ENCODE data around the gene SLC37A1. TPM values are rescaled to one million over a fixed set of nuclear protein-coding genes. Genes with fewer than 3 reads are reported as not detected.

The SLC37A1 gene
- total RNA-seq, 2 donors from 2014 or later = 27.5 to 37.6 TPM

- Mint-ChIP-seq H3K27ac (no peak overlapping the region), H3K36me3 (ENCODE audit: insufficient read depth in 2 of 2) (no peaks in the 10 kb centered on the region)
Observed at GRCh38 chr21:42587036-42587435, 73.4 kb downstream of the SLC37A1 start.

GRCh38 chr21:42590431-42591131 lies 76.9 kb downstream of the SLC37A1 start:
- ATAC-seq (replicated peaks in 1 of 2) (peak; percentile 30 to 54), DNase-seq (peak; percentile 16 to 21)
- H3K4me3 Mint-ChIP-seq = peak overlapping the region in 1 of 2 donors; percentile 18
- H3K4me1 Mint-ChIP-seq (ENCODE audit: low read depth) = peaks cover 20% of the 10 kb centered on the region
- no peaks in the 10 kb centered on the region for H3K36me3 Mint-ChIP-seq (ENCODE audit: insufficient read depth in 2 of 2)
- H3K27ac Mint-ChIP-seq = no peak overlapping the region
- no peaks in the 10 kb centered on the region for H3K9me3 Mint-ChIP-seq
- H3K27me3 Mint-ChIP-seq (ENCODE audit: low read depth) = no peaks in the 10 kb centered on the region

More at GRCh38 chr21:42587036-42587435, 73.4 kb downstream of the SLC37A1 start:
- H3K27me3 Mint-ChIP-seq (ENCODE audit: low read depth) = no peaks in the 10 kb centered on the region
- no peaks in the 10 kb centered on the region for H3K9me3 Mint-ChIP-seq
- H3K4me3 Mint-ChIP-seq = no peak overlapping the region
- H3K4me1 Mint-ChIP-seq (ENCODE audit: low read depth) = peaks cover 13% of the 10 kb centered on the region
- DNase-seq = no peak
- no peak for ATAC-seq (replicated peaks in 1 of 2)

GRCh38 chr21:42591170-42591869 lies 77.7 kb downstream of the SLC37A1 start:
- no peak for ATAC-seq (replicated peaks in 1 of 2)
- no peak for DNase-seq
- peaks cover 20% of the 10 kb centered on the region for H3K4me1 Mint-ChIP-seq (ENCODE audit: low read depth)
- no peaks in the 10 kb centered on the region for H3K36me3 Mint-ChIP-seq (ENCODE audit: insufficient read depth in 2 of 2)
- no peak overlapping the region for H3K27ac Mint-ChIP-seq
- H3K27me3 Mint-ChIP-seq (ENCODE audit: low read depth) = no peaks in the 10 kb centered on the region
- H3K4me3 Mint-ChIP-seq = peak overlapping the region in 1 of 2 donors; percentile 18
- H3K9me3 Mint-ChIP-seq = no peaks in the 10 kb centered on the region

- Mint-ChIP-seq H3K27me3 (ENCODE audit: low read depth) (no peaks in the 10 kb centered on the region), H3K4me1 (ENCODE audit: low read depth) (peaks cover 20% of the 10 kb centered on the region), H3K36me3 (ENCODE audit: insufficient read depth in 2 of 2) (no peaks in the 10 kb centered on the region), H3K4me3 (peak overlapping the region in 1 of 2 donors; percentile 28), H3K27ac (no peak overlapping the region), H3K9me3 (no peaks in the 10 kb centered on the region)
- no peak for ATAC-seq (replicated peaks in 1 of 2)
- no peak for DNase-seq
Observed at GRCh38 chr21:42592156-42592820, 78.6 kb downstream of the SLC37A1 start.

- H3K27ac Mint-ChIP-seq = no peak overlapping the region
- no peaks in the 10 kb centered on the region for H3K36me3 Mint-ChIP-seq (ENCODE audit: insufficient read depth in 2 of 2)
- peaks cover 20% of the 10 kb centered on the region for H3K4me1 Mint-ChIP-seq (ENCODE audit: low read depth)
- no peaks in the 10 kb centered on the region for H3K27me3 Mint-ChIP-seq (ENCODE audit: low read depth)
- H3K4me3 Mint-ChIP-seq = no peak overlapping the region
- H3K9me3 Mint-ChIP-seq = no peaks in the 10 kb centered on the region
- ATAC-seq (replicated peaks in 1 of 2) = peak; percentile 93 to 94
- peak; percentile 73 to 81 for DNase-seq
Observed at GRCh38 chr21:42593007-42593814, 79.6 kb downstream of the SLC37A1 start.

GRCh38 chr21:42594616-42595282 lies 81.1 kb downstream of the SLC37A1 start:
- Mint-ChIP-seq H3K4me1 (ENCODE audit: low read depth) (peaks cover 20% of the 10 kb centered on the region), H3K36me3 (ENCODE audit: insufficient read depth in 2 of 2) (no peaks in the 10 kb centered on the region), H3K27ac (no peak overlapping the region), H3K4me3 (no peak overlapping the region), H3K9me3 (no peaks in the 10 kb centered on the region), H3K27me3 (ENCODE audit: low read depth) (no peaks in the 10 kb centered on the region)
- DNase-seq (no peak), ATAC-seq (replicated peaks in 1 of 2) (no peak)

- ATAC-seq (replicated peaks in 1 of 2) (no peak), DNase-seq (no peak)
- H3K9me3 Mint-ChIP-seq = no peaks in the 10 kb centered on the region
- H3K4me1 Mint-ChIP-seq (ENCODE audit: low read depth) = peaks cover 20% of the 10 kb centered on the region
- H3K27me3 Mint-ChIP-seq (ENCODE audit: low read depth) = no peaks in the 10 kb centered on the region
- H3K27ac Mint-ChIP-seq = no peak overlapping the region
- H3K4me3 Mint-ChIP-seq = no peak overlapping the region
- H3K36me3 Mint-ChIP-seq (ENCODE audit: insufficient read depth in 2 of 2) = no peaks in the 10 kb centered on the region
Observed at GRCh38 chr21:42595283-42596187, 81.9 kb downstream of the SLC37A1 start.

- no peak overlapping the region for H3K27ac Mint-ChIP-seq
- DNase-seq = no peak
- no peaks in the 10 kb centered on the region for H3K27me3 Mint-ChIP-seq (ENCODE audit: low read depth)
- H3K9me3 Mint-ChIP-seq = no peaks in the 10 kb centered on the region
- peaks cover 10% of the 10 kb centered on the region for H3K4me1 Mint-ChIP-seq (ENCODE audit: low read depth)
- no peak overlapping the region for H3K4me3 Mint-ChIP-seq
- no peaks in the 10 kb centered on the region for H3K36me3 Mint-ChIP-seq (ENCODE audit: insufficient read depth in 2 of 2)
- no peak for ATAC-seq (replicated peaks in 1 of 2)
Observed at GRCh38 chr21:42596657-42597056, 83.0 kb downstream of the SLC37A1 start.

- Mint-ChIP-seq H3K9me3 (no peaks in the 10 kb centered on the region), H3K27me3 (ENCODE audit: low read depth) (no peaks in the 10 kb centered on the region), H3K4me1 (ENCODE audit: low read depth) (peaks cover 2% of the 10 kb centered on the region), H3K27ac (no peak overlapping the region), H3K4me3 (no peak overlapping the region), H3K36me3 (ENCODE audit: insufficient read depth in 2 of 2) (no peaks in the 10 kb centered on the region)
- DNase-seq = no peak
- peak in 1 of 2 donors; percentile 14 for ATAC-seq (replicated peaks in 1 of 2)
Observed at GRCh38 chr21:42597487-42598158, 84.0 kb downstream of the SLC37A1 start.

- H3K9me3 Mint-ChIP-seq = no peaks in the 10 kb centered on the region
- H3K4me1 Mint-ChIP-seq (ENCODE audit: low read depth) = no peaks in the 10 kb centered on the region
- H3K36me3 Mint-ChIP-seq (ENCODE audit: insufficient read depth in 2 of 2) = no peaks in the 10 kb centered on the region
- H3K4me3 Mint-ChIP-seq = no peak overlapping the region
- DNase-seq (no peak), ATAC-seq (replicated peaks in 1 of 2) (no peak)
- H3K27me3 Mint-ChIP-seq (ENCODE audit: low read depth) = no peaks in the 10 kb centered on the region
- H3K27ac Mint-ChIP-seq = no peak overlapping the region
Observed at GRCh38 chr21:42598159-42598735, 84.6 kb downstream of the SLC37A1 start.

- Mint-ChIP-seq H3K27me3 (ENCODE audit: low read depth) (no peaks in the 10 kb centered on the region), H3K4me1 (ENCODE audit: low read depth) (no peaks in the 10 kb centered on the region), H3K9me3 (peaks cover 0 to 5% of the 10 kb centered on the region in 2 donors), H3K4me3 (no peak overlapping the region), H3K36me3 (ENCODE audit: insufficient read depth in 2 of 2) (peaks cover 0 to 4% of the 10 kb centered on the region in 2 donors), H3K27ac (no peak overlapping the region)
- DNase-seq = no peak
- no peak for ATAC-seq (replicated peaks in 1 of 2)
Observed at GRCh38 chr21:42599486-42599885, 85.8 kb downstream of the SLC37A1 start.

Data from activated T-cell treated with anti-CD3 and anti-CD28 coated beads, Interleukin-2, amount 50 U/mL, for 72 hours (primary cell).